GM18867 (cell line): ENCODE results near the gene ITIH1.
"Not testable (repeated sequence)": the region's sequence is repeated elsewhere in the genome, so short reads cannot be mapped to it uniquely, and the experiment has no call there.

ENCODE experiments used
- ATAC-seq: cut with Tn5 transposase; IDR thresholded peaks from one replicate; pipeline ENCODE4 v1.9.1; 2021; ENCODE audit warnings: mild to moderate bottlenecking, moderate library complexity; ENCODE audit not compliant: unreplicated experiment

Gene ITIH1

DNA sequence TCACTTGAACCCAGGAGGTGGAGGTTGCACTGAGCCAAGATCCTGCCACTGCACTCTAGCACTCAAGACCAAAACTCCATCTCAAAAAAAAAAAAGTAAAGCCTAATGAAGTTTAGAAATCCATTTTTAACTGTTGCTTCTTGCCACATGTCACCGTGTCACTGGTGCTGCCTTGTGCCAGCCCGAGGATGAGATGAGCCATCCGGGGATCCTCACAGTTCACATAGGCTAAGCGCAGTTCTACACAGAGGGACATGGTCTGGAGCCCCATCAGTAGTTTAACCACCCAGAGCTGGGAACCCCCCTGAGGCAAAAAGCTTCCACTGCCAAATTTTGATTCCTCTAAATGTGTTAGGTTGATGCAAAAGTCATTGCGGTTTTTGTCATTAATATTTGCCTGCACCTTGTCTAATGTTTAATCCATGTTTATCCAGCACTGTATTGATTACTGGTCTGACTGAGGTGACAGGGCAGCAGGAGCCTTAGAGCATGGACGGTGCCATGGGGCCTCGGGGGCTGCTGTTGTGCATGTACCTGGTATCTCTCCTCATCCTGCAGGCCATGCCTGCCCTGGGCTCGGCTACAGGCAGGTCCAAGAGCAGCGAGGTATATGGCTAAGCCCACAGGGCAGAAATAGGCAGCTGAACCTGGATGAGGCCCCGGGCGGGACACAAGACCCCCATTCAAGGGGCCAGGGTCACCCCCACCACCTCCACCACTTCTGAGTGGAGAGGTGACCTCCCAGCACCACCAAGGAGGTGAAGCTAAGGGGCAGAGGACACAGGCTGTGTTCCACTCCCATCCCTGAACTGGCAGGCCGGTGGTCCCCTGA, at the start of gene ITIH1:
Gene ITIH1, plus strand, starts transcription at position 473 of the 832 bp plus-strand sequence. Its CDS starts 17 bp downstream, at position 490.
- ATAC-seq: no peak

DNA sequence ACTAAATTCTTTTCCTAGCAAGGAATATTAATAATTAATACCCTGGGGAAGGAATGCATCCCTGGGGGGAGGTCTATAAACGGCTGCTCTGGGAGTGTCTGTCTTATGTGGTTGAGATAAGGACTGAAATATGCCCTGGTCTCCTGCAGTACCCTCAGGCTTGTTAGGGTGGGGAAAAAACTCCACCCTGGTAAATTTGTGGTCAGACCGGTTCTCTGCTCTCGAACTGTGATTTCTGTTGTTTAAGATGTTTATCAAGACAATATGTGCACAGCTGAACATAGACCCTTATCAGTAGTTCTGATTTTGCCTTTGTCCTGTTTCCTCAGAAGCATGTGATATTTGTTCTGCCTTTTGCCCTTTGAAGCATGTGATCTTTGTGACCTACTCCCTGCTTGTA, 48.6 kb upstream of the ITIH1 start:
- not testable (repeated sequence) for ATAC-seq

DNA sequence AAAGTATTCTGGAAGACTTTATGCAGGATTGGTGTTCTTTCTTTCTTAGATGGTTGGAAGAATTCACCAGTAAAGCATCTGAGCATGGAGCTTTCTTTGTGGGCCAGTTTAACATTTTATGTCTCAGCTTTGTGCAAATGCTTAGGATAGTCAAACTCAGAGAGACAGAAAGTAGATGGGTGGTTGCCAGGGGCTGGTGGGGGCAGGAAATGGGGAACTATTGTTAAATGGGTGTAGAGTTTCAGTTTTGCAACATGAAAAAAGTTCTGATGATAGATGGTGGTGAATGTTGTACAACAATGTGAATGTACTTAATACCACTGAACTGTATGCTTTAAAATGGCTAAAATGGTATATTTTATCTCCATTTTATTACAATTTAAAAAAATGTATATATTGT, 46.7 kb upstream of the ITIH1 start:
- no peak for ATAC-seq

DNA sequence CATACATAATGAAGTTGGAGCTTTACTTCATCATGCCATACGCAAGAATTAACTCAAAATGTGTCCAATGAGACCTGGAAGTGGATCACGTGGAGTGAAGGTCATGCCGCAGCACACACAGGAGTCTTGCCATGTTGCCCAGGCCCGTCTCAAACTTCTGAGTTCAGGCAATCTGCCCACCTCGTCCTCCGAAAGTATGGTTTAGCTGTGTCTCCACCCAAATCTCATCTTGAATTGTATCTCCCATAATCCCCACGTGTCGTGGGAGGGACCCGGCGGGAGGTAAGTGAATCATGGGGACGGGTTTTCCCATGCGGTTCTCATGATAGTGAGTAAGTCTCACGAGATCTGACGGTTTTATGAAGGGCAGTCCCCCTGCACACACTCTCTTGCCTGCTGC, 45.8 kb upstream of the ITIH1 start:
- no peak for ATAC-seq

DNA sequence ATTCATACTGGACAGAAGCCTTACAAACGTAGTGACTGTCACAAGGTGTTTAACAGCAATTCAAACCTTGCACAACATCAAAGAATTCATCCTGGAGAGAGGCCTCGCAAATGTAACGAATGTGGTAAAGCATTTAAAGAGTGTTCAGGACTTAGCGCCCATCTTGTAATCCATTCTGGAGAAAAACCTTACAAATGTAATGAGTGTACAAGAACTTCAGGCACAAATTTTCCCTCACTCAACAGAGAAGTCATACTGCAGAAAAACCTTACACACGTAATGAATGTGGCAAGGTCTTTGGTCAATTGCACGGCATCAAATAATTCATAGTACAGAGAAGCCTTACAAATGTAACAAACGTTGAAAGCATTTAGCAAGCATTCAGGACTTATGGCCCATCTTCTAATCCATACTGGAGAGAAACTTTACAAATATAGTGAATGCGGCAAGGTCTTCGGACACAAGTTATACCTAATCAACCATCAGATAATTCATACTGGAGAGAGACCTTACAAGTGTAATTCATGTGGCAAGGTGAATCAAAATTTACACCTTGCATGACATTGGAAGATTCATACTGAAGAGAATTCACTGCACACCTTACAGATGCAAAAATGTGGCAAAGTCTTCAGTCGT, 44.0 kb upstream of the ITIH1 start:
- no peak for ATAC-seq

- no peak for ATAC-seq
These were observed 37.7 kb upstream of the ITIH1 start for GRCh38 chr3:52739730-52740129.

GRCh38 chr3:52742418-52743041, 34.9 kb upstream of the ITIH1 start:
- ATAC-seq: no peak

- no peak for ATAC-seq
These were observed 34.2 kb upstream of the ITIH1 start for GRCh38 chr3:52743152-52743551.

GRCh38 chr3:52743721-52744120, 33.7 kb upstream of the ITIH1 start:
- ATAC-seq: no peak

DNA sequence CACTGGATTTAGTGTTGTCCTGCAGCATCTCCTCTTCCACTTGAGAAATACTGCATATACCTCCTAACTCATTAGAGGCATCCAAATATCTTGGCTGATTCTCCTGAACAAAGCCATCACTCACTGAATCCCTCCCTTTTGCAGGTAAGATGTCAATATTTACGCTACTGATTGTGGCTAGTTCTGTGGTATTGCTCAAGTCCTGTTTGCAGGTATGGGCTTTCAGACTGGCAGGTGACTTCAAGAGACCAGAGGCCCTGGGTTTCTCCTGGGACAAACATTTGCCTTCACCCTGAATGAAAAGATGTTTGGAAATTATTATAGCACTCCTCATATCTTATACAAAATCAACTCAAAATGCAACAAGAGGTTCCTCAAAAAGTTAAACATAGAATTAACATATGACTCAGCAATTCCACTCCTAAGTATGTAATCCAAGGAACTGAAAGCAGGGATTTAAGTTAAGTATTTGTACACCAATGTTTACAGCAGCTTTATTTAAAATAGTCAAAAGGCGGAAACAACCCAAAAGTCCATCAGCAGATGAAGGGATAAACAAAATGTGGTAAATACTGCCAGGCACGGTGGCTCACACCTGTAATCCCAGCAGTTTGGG, 25.2 kb upstream of the ITIH1 start:
- no peak for ATAC-seq

DNA sequence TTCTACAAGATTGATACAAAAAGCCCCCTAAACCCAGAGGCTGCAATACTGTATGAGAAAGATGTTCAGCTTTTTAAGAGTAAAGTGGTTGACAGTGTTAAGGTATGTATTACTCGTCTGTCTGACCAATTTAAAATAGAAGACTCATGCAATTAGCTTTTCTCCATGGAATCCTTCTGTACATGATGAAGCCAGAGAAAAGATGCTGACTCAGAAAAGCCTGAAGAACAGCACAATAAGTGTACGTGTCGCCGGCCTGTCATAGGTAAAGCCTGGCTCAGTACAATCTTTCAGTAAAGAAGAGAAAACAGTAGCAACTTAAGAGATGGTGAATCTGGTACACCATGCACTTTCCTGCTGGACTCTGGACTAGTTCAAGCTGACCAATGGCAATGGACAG, 23.0 kb upstream of the ITIH1 start:
- no peak for ATAC-seq

- no peak for ATAC-seq
These were observed 21.3 kb upstream of the ITIH1 start for GRCh38 chr3:52756141-52756540.

- ATAC-seq: no peak
These were observed 13.9 kb upstream of the ITIH1 start for GRCh38 chr3:52763466-52763865.

GRCh38 chr3:52769786-52770455, 7.5 kb upstream of the ITIH1 start:
- ATAC-seq: no peak

DNA sequence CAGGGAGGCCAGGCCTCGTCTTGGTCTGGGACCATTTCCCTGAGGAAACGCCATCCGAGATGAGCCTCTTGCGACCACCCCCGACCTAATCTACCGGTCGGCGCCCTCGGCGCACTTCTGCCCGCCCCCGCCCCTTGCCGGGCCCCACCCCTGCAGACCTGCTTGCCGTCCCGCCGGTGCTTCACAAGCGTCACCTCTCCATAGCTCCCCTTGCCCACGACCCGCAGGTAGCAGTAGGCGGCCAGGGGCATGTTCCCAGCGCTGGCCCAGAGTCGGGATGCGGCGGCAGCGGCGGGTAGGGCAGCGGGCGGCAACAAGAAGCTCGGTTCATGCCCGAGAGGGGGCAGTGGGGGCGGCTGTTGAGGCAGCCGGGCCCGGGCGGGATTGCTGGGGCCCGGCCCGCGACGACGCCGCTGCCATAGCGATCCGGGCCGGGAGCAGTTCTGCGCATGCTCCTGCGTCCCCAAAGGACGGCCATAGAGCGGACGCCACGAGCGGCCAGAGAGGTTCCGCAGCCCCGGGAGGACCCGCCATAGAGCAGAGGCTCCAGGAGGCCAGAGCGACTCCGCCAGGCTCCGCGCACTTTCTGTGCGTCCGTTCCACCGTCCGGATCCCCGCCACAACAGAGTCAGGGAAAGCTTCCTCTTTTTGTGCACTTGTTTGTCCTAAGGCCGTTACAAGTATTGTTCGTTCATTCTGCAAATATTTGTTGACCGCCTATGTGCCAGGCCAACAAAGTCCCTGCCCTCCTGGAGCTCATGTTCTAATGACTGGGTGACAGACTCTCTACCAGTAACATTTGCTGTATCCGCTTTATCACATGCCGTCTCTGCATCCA, 6.7 kb upstream of the ITIH1 start, which contains the start of gene NEK4:
Gene NEK4, minus strand, starts transcription at position 445 of the 838 bp plus-strand sequence. Its CDS starts 194 bp downstream, at position 251.
- peak; percentile 95 for ATAC-seq

DNA sequence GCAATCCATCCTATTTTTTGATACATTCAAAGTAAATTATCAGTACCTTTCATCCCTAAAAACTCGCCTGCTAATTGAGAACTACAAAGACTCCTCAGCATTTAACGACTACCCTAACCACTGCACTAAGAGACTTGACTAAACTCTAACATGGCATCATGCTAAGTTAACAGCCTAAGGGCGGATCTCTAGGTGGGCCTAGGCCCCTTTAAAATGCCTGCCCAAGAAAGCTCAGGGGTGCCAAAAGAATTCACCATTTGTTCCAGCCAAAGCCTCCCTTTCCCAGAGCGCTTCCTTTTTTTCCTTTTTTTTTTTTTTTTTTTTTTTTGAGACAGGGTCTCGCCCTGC, 6.1 kb upstream of the ITIH1 start:
- ATAC-seq: peak; percentile 15

DNA sequence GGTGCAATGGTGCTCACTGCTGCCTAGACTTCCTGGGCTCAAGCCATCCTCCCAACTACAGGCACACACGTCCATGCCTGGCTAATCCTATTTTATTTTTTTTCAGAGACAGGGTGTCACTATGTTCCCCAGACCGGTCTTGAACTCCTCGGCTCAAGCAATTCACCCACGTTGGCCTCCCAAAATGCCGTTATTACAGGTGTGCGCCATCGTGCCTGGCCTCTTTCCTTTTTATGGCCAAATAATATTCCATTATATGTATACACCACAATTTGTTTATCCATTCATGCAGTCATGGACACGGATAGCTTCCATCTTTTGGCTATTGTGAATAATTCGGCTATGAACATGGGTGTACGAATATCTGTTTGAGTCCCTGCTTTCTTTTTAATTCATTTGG, 5.7 kb upstream of the ITIH1 start:
- no peak for ATAC-seq

- no peak for ATAC-seq
These were observed 3.9 kb upstream of the ITIH1 start for GRCh38 chr3:52773361-52774065.

DNA sequence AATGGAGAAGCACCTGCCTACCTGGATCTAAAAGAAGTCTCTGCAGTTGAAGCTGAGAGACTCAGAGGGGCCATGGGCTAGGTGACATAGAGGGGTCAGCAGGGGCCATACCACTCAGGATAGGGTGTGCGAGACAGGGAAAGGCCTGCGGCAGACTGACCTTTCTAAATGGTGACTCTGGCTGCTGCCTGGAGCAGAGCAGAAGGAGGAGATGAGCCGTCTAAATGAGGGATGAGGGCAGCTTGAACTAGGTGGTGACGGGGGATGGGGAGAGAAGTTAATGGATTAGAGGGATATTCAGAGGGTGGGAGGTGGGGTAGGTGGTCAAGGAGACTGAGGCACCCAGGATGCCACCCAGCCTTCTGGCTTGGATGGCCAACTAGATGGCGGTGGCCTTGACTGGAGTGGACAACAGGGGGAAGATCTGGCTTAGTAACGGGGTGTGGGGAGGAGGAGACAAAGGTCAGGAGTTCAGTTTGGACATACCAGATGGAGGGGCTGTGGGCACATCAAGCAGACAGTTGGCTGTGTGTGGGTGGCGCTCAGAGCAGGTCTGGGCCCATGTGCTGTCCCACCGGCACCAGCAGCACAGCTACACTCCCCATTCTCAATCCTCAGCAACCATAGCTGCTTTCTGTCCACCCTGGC, 3.2 kb upstream of the ITIH1 start:
- ATAC-seq: no peak
